Suppressor macrophage treated with lipopolysaccharide for 4 hours (primary cell): ENCODE measurements around the gene DDX20.
"Not testable (repeated sequence)": the region's sequence is repeated elsewhere in the genome, so short reads cannot be mapped to it uniquely, and the experiment has no call there.

Experiments
- DNase-seq: peaks from one replicate; pipeline ENCODE4 v3.0.0-alpha.2; 2020

DDX20 gene

DNA sequence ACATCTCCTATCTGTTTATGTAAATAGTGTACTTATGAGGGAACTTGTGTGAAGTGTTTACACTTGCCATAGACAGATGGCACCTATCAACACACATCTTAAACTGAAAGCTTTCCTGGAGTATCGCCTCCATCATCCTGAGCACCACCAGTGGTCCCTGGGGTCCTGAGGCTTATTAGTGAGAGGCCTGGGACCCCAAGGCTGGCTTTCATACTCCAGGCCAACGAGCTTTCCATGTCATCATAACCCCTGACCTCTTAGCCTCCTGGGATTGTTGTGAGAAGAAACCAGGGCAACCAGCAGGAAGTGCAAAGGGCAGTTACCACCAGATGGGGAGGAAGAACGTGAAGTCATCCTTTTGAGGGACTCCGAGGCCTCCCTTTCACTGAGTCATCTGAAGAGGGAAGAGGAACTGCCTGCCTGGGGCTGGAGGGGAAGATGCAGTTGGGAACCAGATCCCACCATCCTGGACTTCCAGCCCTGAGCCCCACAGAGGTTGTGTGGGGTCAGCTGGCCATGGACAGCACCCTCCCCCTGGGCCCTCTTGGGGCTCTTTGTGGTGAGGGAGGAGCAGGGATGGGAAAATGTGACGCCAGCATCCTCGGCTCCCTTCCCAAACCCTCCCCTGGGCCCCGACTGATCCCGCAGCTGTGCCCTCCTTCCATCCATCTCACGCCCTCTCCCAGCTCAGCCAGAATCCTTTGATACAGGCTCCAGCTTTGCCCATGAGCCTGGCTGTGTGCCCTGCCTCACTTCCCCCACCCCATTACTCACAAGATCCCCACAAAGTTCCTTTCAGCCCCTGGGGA lies 22.3 kb upstream of the DDX20 start:
- peak; percentile 94 for DNase-seq

GRCh38 chr1:111733992-111734341 lies 21.7 kb upstream of the DDX20 start:
- DNase-seq: peak; percentile 68

- no peak for DNase-seq
Observed at GRCh38 chr1:111734426-111734825, 21.3 kb upstream of the DDX20 start.

GRCh38 chr1:111734856-111735255 lies 20.8 kb upstream of the DDX20 start:
- DNase-seq: peak; percentile 50

DNA sequence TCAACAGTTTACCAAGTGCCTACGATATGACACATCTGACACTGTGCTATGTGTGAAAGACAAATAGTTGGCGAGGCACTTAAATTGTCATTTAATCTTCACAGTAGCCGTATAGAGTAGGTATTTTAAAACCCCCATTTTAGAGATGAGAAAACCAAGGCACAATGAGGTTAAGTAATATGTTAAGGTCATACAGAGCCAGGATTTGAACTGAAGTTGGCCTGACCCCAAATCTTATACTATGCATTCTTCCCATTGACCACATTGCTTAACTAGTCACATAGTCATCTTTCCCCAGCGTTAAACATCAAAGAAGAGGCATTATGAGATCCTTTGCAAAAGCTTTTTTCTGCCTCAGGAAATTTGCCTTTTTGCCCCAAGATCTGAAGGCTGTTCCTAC lies 20.4 kb upstream of the DDX20 start:
- no peak for DNase-seq

GRCh38 chr1:111735858-111736544 lies 19.7 kb upstream of the DDX20 start:
- no peak for DNase-seq

DNA sequence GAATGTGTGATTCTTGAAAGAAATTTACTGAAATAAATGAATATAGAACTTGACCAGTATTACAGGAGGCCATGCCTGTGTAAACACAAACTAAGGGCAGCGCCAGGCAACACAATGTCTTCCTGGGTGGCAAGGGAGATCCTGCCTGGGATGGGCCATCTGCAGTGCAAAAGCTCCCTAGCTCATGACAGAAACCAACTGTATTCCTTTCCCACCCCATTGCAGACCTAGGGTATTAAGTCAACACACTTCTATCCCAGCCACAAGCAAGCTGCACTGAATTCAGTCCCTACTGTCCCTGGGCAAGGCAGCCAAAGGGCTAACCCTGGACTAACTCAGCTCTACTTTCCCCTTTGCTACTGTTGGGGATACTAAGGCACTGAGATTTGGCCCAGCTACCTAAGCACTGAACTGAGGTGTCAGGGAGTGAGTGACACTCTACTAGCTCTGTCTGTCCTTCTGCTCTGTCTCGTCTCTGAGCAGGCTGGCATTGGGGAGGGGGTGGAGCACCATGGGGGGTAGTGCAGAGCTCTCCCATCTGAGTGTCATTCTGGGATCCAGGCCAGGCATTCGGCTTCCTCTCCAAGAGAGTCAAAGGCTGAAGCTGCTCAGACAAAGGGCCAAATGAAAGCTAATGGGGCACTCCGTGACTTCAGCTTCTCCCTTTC lies 19.0 kb upstream of the DDX20 start:
- no peak for DNase-seq

DNA sequence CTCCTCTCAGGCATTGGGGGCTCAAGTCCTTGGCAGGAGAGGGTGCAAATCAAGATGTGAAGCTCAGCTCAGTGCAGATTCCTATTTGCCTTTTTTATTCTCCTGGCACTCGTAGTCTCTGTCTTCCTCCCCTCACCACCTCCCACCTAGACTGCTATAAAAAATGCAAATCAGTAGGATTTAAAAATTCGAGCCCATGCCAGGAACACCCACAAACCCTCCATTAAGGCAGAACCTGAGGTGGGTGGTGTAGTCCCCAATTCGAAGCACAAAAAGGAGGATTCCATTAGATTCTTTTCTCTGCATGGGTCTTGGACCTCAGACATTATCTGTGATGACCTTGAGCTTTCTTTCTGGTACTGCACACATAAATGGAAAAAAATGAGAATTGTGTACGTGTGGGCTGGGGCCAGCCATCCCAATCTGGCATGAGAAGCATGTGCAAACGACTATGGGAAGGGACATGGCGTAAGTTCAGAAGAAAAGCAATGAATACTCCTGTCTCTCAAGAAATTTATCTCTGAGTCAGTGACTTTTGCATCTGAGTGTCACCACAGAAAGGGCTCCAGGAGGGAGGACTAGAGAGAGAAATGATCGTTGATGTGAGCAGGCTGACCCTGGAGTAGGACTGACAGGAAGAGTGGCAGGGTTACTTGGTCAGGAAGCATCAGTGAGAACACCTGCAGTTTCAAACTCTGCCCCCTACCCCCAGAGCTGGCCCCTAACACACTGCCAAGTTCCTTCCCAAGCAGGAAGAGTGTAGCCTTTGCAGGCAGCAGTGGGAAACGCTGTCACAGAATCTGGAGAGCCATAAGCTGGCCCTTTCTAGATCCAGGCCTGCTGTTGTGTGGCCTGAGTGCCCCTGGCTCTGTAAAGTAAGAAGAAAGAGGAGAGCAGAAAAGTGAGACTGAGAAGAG lies 18.2 kb upstream of the DDX20 start:
- no peak for DNase-seq

GRCh38 chr1:111738133-111738435 lies 17.6 kb upstream of the DDX20 start:
- DNase-seq: no peak

- peak; percentile 43 for DNase-seq
Observed at GRCh38 chr1:111738436-111739193, 17.1 kb upstream of the DDX20 start.

DNA sequence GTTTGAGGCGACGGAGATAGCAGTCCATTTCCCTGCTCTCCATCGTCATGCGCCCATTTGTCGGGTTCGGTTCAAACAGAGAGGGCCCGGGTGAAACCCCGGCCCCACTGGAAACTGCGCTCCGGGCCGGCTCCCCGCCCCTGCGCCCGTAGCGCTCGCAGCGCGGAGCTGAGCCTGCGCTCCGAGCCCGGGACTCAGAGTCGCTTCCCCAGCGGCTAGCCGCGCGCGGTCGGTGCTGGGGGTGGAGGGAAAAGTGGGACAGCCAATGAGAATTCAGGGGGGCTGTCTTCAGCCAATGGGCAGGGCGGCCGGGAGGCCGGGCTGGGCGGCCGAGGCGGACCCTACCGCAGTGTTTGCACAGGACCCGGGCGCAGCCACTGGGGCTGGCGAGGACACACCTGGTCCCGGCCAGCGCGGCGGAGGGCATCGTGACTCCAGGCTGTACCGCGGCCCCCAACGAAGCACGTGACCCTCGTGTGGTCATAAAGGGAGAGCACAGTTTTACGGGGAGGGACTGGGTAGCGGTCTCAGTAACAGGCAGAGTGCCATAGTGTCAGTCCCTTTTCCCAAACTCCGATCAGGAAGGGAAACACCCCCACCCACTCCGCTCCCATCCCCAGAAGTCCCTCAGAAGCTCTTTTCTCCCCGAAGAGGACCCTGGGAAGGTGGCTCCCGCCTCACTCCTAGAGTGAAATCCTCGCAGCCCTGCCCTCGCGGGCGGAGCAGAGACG lies 16.3 kb upstream of the DDX20 start, which contains the start of gene INKA2:
Gene INKA2, minus strand, starts transcription at position 202 of the 731 bp plus-strand sequence. Its CDS starts 153 bp downstream, at position 49.
- DNase-seq: peak; percentile 89

DNA sequence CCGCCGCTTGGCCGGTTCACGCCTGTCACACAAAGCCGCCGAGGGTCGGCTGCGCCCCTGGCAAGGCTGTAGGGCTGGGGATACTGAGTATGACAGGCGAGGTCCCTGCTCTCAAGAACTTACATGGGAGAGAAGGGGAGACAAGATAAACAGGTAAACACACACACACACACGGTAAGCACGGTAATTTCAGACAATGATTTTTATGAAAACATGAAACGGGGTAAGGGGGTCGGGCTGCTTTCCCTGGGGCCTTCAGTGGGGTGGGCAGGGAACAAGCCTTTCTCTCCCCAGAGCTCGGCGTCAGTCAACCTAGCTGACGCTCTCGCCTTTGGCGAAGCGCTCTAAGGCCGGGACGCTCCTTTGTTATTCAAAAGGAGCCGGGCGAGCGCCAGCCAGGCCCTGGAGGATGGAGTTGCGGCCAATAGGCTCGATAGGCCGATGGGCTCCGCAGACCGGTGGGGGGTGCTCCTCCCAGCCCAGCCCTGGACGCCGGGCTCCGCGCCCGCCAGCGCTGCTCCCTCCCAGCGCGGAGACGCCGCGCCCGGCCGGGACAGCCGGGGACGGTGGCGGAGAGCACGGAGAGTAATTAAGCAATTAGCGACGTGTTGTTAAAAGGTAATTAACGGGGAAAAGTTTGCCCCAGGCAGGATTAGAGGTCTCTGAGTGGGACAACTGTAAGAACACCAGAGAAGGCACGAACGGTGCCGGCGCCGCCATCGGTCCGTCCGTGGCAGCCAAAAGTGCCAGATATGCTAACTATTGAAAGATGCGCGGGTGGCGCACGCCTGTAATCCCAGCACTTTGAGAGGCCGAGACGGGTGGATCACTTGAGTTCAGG lies 15.6 kb upstream of the DDX20 start:
- DNase-seq: peak; percentile 22

GRCh38 chr1:111742292-111742691 lies 13.4 kb upstream of the DDX20 start:
- DNase-seq: not testable (repeated sequence)

- no peak for DNase-seq
Observed at GRCh38 chr1:111742938-111743549, 12.7 kb upstream of the DDX20 start.

GRCh38 chr1:111743679-111744101 lies 12.0 kb upstream of the DDX20 start:
- DNase-seq: no peak

GRCh38 chr1:111745675-111746613 lies 9.8 kb upstream of the DDX20 start:
- no peak for DNase-seq

DNA sequence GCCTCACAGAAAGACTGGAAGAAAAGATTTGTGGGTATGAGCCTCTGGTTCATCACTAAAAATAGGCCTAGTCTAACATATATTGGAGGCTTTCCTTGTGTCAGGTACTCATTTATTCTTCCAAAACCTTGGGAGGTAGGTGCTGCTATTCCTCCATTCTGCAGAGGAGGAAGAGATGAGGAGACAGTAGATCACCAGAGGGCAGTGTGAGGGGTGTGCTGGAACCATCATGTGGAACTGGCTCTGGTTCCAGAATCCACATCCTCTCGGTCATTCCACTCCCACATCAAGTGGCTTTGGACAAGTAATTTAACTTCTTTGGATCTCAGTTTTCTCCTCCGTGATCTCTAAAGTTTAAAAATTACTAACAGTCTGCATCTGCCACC lies 9.1 kb upstream of the DDX20 start:
- DNase-seq: no peak

GRCh38 chr1:111747282-111747734 lies 8.4 kb upstream of the DDX20 start:
- DNase-seq: peak; percentile 88

DNA sequence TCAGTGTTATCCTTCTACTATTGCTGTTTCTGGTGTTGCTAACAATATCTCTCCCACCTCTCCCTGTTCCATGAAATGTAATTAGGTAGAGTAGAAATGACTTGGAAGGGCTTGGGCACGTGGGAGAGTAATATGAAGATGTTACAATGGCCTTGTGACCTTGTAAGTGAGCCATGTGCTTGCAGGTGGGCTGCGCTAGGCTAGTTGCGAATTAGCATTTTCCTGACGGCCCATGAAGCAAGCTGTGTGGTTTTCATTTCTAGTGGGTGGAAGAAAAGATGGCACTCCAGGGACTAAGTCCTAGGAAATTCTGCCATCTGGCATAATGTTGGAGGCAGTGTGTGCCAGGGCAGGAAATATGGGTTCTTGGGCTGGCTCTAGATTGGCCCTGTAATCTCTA lies 7.8 kb upstream of the DDX20 start:
- no peak for DNase-seq
